HUES64 (cell line): Measurements from ENCODE around the gene MARK4.

Experiments
- H3K27ac ChIP-seq: 2 replicates; pipeline ENCODE4 v1.7.0; 2013; ENCODE audit warnings: low read depth, low read length, inconsistent platforms
- H3K27me3 ChIP-seq: 2 replicates; pipeline ENCODE4 v1.6.1; 2013; ENCODE audit warnings: mild to moderate bottlenecking, low read length; ENCODE audit not compliant: insufficient read depth
- H3K36me3 ChIP-seq: 2 replicates; pipeline ENCODE4 v1.6.1; 2013; ENCODE audit warnings: mild to moderate bottlenecking, low read length; ENCODE audit not compliant: insufficient read depth
- H3K4me1 ChIP-seq: 2 replicates; pipeline ENCODE4 v1.6.1; 2013; ENCODE audit warnings: mild to moderate bottlenecking, low read length, moderate library complexity; ENCODE audit not compliant: insufficient read depth
- H3K4me3 ChIP-seq: 2 replicates; pipeline ENCODE4 v1.5.1; 2013; ENCODE audit warnings: mild to moderate bottlenecking, low read length, moderate library complexity
- H3K9ac ChIP-seq: 2 replicates; pipeline ENCODE4 v1.6.1; 2013; ENCODE audit warnings: mild to moderate bottlenecking, low read depth, low read length
- H3K9me3 ChIP-seq: 2 replicates; pipeline ENCODE4 v1.6.1; 2013; ENCODE audit warnings: low read depth, low read length; ENCODE audit not compliant: insufficient read depth
- WGBS: fragments of 150-250, 120-280 bp; methylation state at CpG from one replicate; pipeline ENCODE4 v1.1.7; 2013; ENCODE audit warnings: missing lambda C conversion rate; 5-methylcytosine and 5-hydroxymethylcytosine counted together

MARK4 gene

DNA sequence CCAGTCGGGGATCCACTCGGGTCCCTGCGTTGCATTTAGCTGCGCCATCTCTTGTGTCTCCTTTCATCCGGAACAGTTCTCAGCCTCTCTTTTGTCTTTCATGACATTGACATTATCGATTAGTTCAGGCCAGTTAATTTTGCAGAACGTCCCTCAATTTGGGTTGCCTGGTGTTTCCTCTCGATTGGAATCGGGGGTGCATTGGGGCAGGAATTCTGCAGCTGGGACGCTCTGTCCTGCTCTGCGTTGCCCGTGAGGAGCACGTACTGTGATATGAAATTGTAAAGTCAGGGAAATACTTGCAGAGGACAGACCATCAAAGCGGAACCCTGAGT is 22.4 kb downstream of the MARK4 start:
- Histone ChIP-seq H3K9ac (no peak overlapping the region), H3K4me3 (no peak overlapping the region), H3K27me3 (no peaks in the 10 kb centered on the region), H3K4me1 (no peaks in the 10 kb centered on the region), H3K9me3 (no peaks in the 10 kb centered on the region), H3K36me3 (peaks cover 56% of the 10 kb centered on the region), H3K27ac (no peak overlapping the region)
- WGBS: 95% methylated on average over 14 of the region's 14 CpGs

DNA sequence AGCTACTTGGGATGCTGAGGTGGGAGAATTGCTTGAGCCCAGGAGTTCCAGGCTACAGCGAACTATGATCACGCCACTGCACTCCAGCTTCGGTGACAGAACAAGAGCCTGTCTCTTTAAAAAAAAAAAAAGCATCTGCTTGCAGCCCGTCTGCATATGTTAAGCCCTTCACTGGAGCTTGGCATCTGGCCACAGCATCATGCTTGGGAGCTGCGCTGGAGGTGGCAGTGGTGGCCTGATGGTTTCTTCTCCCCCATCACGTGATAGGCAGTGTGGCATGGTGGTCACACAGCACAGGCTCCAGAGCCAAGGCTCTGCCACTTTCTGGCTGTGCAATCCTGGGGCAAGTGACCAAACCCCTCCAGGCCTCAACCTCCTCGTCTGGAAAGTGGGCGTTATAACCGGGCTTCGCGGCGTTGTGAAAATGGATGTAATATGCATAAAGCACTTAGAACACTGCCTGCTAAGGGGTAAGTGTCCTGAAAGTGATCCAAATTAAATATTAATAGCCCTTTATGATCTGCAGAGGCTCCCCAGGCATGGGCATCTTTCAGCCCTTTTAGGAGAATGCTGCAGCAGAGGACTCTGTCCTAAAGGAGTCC is 24.4 kb downstream of the MARK4 start:
- H3K9me3 ChIP-seq: no peaks in the 10 kb centered on the region
- H3K4me1 ChIP-seq: no peaks in the 10 kb centered on the region
- 88% methylated on average over 12 of the region's 12 CpGs for WGBS
- no peaks in the 10 kb centered on the region for H3K27me3 ChIP-seq
- no peak overlapping the region for H3K27ac ChIP-seq
- H3K4me3 ChIP-seq: no peak overlapping the region
- no peak overlapping the region for H3K9ac ChIP-seq
- H3K36me3 ChIP-seq: peaks cover 63% of the 10 kb centered on the region

DNA sequence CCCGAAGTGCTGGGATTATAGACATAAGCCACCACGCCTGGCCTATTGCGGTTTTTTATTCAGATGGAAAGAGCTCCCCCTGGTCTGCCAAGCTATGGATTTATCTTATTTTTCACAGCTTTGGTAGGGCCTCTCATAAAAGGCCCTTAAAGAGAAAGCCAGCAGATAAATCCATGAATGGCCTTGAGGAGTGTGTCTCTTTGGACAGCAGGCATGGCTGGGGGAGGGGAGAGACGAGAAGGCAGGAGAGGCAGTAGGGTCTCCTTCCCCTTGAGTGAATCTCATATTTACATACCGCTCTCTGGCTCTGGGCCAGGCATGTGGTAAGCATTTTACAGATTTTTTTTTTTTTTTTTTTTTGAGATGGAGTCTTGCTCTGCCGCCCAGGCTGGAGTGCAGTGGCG is 25.2 kb downstream of the MARK4 start:
- 89% methylated on average over 6 of the region's 7 CpGs for whole genome bisulfite sequencing
- peaks cover 63% of the 10 kb centered on the region for H3K36me3 ChIP-seq

DNA sequence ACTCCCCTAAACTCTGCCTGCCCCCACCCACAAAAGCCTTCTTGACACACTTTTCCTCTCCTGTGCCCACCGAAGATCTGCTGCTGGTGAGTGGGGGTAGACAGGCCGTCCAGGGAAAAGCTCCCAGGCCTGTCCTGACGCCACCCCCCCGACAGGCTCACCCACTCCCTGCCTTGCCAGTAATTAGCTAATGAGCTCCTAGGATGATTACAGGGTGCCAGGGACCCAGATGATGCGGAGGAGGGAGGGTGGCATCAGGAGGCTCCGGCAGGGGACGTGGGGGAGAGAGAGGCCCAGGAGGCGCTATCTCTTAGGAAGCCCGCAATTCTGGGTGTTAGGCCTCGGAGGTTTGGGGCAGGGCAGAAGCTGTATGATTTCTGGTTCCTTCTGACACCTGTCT is 27.0 kb downstream of the MARK4 start:
- Histone ChIP-seq H3K9ac (no peak overlapping the region), H3K36me3 (peaks cover 61% of the 10 kb centered on the region), H3K4me1 (no peaks in the 10 kb centered on the region), H3K9me3 (no peaks in the 10 kb centered on the region), H3K4me3 (no peak overlapping the region), H3K27me3 (no peaks in the 10 kb centered on the region), H3K27ac (no peak overlapping the region)
- WGBS: 92% methylated on average over 10 of the region's 10 CpGs

More for the DNA sequence above, 25.2 kb downstream of the MARK4 start:
- no peaks in the 10 kb centered on the region for H3K4me1 ChIP-seq
- H3K27me3 ChIP-seq: no peaks in the 10 kb centered on the region
- no peak overlapping the region for H3K27ac ChIP-seq
- H3K9me3 ChIP-seq: no peaks in the 10 kb centered on the region
- no peak overlapping the region for H3K9ac ChIP-seq
- H3K4me3 ChIP-seq: no peak overlapping the region

DNA sequence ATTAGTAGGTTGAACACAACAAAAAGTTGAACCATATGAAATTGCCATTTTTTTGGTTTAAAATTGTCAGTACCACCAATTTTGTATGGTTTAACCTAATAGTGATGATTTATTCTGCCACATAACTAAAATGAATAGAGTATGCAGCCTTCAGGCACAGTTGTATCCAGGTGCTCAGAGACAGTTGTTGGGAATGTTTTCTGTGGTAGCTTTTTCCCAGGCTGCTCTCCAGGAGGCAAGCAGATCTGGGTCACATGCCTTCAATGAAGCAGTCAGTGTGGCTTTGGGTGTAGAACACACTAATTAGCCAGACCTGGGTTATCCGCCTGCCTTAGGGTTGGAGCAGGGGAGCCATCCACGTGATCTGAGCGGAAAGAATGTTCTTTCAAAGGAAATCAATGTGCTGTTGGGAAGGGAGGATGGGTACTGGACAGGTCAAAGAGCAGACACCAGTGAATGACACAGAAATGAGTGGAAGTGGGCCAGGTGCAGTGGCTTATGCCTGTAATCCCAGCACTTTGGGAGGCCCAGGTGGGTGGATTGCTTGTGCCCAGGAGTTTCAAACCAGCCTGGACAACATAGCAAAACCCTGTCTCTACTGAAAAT is 28.6 kb downstream of the MARK4 start:
- 93% methylated on average over 3 of the region's 3 CpGs for WGBS
- H3K36me3 ChIP-seq: peaks cover 60% of the 10 kb centered on the region
- no peaks in the 10 kb centered on the region for H3K9me3 ChIP-seq
- H3K9ac ChIP-seq: no peak overlapping the region
- H3K27me3 ChIP-seq: no peaks in the 10 kb centered on the region
- no peak overlapping the region for H3K27ac ChIP-seq
- H3K4me1 ChIP-seq: no peaks in the 10 kb centered on the region
- H3K4me3 ChIP-seq: no peak overlapping the region

DNA sequence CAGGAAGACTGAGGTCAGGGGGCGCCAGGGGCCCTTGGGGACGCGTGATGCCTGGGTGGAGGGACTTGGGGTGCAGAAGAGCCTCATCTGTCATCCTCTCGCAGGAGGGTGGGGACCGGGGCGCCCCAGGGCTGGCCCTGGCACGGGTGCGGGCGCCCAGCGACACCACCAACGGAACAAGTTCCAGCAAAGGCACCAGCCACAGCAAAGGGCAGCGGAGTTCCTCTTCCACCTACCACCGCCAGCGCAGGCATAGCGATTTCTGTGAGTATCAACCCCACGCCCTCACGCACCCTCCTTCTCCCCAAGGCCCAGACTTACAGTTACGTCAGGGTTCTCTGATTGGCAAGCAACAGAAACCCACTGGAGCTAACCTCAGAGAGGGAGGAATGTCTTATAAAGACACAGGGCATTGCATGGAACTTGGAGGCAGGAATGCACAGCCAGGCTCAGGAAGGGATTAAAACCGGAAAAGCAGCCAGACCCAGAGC is 29.4 kb downstream of the MARK4 start:
- no peak overlapping the region for H3K4me3 ChIP-seq
- H3K27me3 ChIP-seq: no peaks in the 10 kb centered on the region
- H3K27ac ChIP-seq: no peak overlapping the region
- H3K36me3 ChIP-seq: peaks cover 61% of the 10 kb centered on the region
- no peaks in the 10 kb centered on the region for H3K9me3 ChIP-seq
- WGBS: 94% methylated on average over 19 of the region's 19 CpGs
- no peak overlapping the region for H3K9ac ChIP-seq
- no peaks in the 10 kb centered on the region for H3K4me1 ChIP-seq

DNA sequence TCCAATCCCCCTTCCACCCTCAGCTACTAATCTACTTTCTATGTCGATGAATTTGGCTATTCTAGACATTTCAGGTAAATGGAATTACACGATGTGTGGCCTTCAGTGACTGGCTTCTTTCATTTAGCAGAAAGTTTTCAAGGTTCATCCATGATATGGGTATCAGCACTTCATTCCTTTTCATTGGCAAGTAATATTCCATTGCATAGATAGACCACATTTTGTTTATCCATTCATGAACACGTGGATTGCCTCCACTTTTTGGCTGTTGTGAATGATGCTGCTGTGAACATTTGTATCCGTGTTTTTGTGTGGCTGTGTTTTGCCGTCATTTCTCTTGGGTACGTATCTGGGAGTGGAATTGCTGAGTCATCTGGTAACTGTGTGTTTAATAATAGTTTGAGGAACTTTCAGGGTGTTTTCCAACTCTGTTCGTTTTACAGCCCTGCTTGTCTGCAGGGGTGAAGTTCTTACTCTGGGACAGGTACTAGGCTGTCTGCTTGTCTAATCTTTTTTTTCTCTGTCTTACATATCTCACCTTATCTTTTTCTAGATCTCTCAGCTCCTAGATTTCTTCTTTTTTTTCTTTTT is 32.5 kb downstream of the MARK4 start:
- H3K4me1 ChIP-seq: no peaks in the 10 kb centered on the region
- H3K9me3 ChIP-seq: no peaks in the 10 kb centered on the region
- no peaks in the 10 kb centered on the region for H3K27me3 ChIP-seq
- H3K9ac ChIP-seq: no peak overlapping the region
- H3K4me3 ChIP-seq: no peak overlapping the region
- WGBS: 74% methylated on average over 7 of the region's 7 CpGs
- peaks cover 58% of the 10 kb centered on the region for H3K36me3 ChIP-seq
- H3K27ac ChIP-seq: no peak overlapping the region

DNA sequence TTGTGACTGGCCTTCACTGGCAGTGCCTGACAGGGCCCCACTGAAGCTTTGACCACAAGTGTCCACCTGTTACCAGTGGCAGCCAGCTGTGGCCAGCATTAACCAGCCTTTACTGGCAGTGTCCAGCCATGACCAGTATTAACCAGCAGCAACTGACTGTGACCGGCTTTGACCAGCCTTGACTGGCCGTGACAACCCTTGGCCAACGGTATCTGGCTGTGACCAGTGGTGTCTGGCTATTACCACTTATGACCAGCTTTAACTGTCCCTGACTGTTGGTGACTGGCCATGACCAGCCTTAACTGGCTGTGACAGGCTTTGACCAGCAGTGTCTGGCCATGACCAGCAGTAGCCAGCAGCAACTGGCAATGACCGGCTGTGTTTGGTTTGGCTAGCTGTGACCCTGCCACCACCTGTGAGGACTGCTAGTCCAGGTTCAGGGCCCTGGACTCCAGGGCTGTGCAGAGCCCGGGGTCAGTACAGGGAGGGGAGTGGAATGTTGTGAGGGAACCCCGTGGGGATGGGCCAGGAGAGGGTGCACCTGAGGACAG is 39.4 kb downstream of the MARK4 start:
- Histone ChIP-seq H3K9ac (no peak overlapping the region), H3K27me3 (no peaks in the 10 kb centered on the region), H3K4me3 (no peak overlapping the region), H3K4me1 (no peaks in the 10 kb centered on the region), H3K36me3 (peaks cover 31% of the 10 kb centered on the region), H3K9me3 (no peaks in the 10 kb centered on the region), H3K27ac (no peak overlapping the region)
- WGBS: 95% methylated on average over 6 of the region's 6 CpGs

DNA sequence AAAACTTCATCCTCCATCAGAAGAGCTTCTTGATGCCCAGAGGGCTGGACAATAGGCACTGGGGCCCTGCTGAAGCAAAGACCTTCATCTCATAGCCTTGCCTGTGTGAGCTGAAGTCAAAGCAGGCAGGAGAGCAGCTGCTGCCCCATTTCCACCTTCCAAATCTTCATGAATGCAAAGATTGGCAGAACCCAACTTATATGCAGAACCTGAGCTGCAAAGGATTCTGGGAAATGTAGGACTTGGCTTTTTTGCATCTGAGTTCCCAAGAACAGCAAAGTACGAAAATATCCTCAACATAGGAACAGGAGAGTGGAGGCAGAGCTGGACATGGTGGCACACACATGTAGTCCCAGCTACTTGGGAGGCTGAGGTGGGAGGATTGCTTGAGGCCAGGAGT is 40.8 kb downstream of the MARK4 start:
- Histone ChIP-seq H3K9ac (no peak overlapping the region), H3K4me3 (no peak overlapping the region), H3K9me3 (no peaks in the 10 kb centered on the region), H3K27ac (no peak overlapping the region), H3K27me3 (no peaks in the 10 kb centered on the region), H3K4me1 (no peaks in the 10 kb centered on the region), H3K36me3 (peaks cover 31% of the 10 kb centered on the region)
- WGBS: 93% methylated on average over 1 of the region's 1 CpG

DNA sequence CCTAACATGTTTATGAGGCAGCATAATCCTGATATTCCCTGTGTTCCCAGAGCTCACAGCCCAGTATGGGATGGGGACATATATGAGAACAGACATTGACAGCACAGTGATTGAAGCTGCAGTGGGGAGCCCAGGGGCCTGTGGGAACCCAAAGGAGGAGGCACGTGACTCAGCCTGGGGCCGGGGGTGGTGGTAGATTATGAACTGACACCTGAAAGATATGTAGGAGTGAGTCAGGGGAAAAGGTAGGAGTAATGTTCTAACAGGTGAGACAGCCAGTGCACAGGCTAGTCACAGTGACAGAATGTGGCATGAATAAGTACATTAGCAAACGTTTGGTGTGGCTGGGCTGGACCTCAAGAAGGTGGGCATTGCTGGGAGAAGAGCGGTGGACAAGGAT is 42.6 kb downstream of the MARK4 start:
- no peaks in the 10 kb centered on the region for H3K9me3 ChIP-seq
- H3K36me3 ChIP-seq: peaks cover 29% of the 10 kb centered on the region
- 76% methylated on average over 4 of the region's 4 CpGs for WGBS
- no peak overlapping the region for H3K9ac ChIP-seq
- no peaks in the 10 kb centered on the region for H3K27me3 ChIP-seq
- no peak overlapping the region for H3K4me3 ChIP-seq
- no peaks in the 10 kb centered on the region for H3K4me1 ChIP-seq
- H3K27ac ChIP-seq: no peak overlapping the region

DNA sequence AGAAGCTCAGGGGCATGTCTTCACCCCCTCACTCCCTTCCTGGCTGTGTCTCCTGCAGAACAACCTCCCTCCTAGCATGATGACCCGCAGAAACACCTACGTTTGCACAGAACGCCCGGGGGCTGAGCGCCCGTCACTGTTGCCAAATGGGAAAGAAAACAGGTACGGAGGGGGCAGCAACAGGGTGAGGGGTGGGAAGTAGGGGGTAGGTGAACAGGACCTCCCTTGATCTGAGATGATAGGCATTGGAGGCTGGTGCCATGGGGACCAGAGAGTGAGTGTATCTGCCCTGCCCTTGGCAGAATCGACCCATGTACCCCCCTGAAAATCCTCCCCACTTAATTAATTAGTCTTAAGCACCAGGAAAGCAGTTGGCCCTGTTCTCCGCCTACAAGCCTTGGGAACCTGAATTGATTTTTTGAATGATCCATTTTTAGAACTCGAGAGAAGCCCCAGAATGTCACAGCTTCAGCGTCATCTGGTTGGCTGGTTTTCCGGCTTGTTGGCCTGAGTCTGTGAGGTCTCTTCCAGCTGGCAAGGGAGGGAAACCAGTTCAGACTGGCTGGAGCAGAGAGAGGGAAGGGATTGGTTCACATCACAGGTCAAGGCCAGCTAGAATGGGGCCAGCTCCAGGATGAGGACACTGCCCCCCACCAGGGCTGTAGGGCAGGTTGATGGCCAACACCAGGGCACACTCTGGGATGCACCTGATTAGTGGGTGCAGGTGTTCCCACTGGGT is 43.4 kb downstream of the MARK4 start:
- Histone ChIP-seq H3K27ac (no peak overlapping the region), H3K36me3 (peaks cover 31% of the 10 kb centered on the region), H3K9me3 (no peaks in the 10 kb centered on the region), H3K9ac (no peak overlapping the region), H3K4me3 (no peak overlapping the region), H3K4me1 (no peaks in the 10 kb centered on the region), H3K27me3 (no peaks in the 10 kb centered on the region)
- 93% methylated on average over 12 of the region's 12 CpGs for WGBS
